C4-2B (cell line): ENCODE results near the gene IL17C.

Experiments used
- CTCF ChIP-seq: fragments of 450-650 bp; conservative IDR thresholded peaks from 2 replicates; pipeline ENCODE4 v1.5.1; 2017; ENCODE audit warnings: mild to moderate bottlenecking
- ZFX ChIP-seq: fragments of 450-650 bp; IDR thresholded peaks from 2 replicates; pipeline ENCODE4 v1.6.1; 2017

- TF ChIP-seq CTCF (no peak), ZFX (no peak)
Measured at GRCh38 chr16:88665148-88665547, 26.8 kb downstream of the IL17C start.
